ENCODE measurements around the gene DOCK6.

- TF ChIP-seq EZH2phosphoT487 (IDR thresholded peaks at IDR 0.05; ENCODE audit: low read length) (no peak), CTCF (IDR thresholded peaks at IDR 0.05; ENCODE audit: low read length) (peak; percentile 41)
These were observed 35.0 kb downstream of the DOCK6 start for GRCh38 chr19:11227195-11227886.

Measured in MM.1S (cell line).